Measurements from ENCODE around the gene ZSCAN10. TPM values are rescaled to one million over a fixed set of nuclear protein-coding genes. Genes with fewer than 3 reads are reported as not detected.

The ZSCAN10 gene
- total RNA-seq, 1 donor from 2014 or later = not detected

DNA sequence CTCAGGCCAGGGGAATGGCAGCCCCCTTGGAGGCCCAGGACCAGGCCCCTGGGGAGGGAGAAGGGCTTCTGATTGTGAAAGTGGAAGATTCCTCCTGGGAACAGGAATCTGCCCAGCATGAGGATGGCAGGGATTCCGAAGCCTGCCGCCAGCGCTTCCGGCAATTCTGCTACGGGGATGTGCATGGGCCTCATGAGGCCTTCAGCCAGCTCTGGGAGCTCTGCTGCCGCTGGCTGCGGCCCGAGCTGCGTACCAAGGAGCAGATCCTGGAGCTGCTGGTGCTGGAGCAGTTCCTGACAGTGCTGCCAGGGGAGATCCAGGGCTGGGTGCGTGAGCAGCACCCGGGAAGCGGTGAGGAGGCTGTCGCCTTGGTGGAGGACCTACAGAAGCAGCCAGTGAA, 38.2 kb upstream of the ZSCAN10 start:
- Histone ChIP-seq H3K36me3 (ENCODE audit: control insufficient read depth, insufficient read depth, low read length) (peaks cover 10% of the 10 kb centered on the region), H3K4me3 (ENCODE audit: low read depth, low read length) (no peak overlapping the region), H3K27me3 (ENCODE audit: control insufficient read depth, insufficient read depth, low read length) (no peaks in the 10 kb centered on the region)
- TF ChIP-seq, protein P1, sequence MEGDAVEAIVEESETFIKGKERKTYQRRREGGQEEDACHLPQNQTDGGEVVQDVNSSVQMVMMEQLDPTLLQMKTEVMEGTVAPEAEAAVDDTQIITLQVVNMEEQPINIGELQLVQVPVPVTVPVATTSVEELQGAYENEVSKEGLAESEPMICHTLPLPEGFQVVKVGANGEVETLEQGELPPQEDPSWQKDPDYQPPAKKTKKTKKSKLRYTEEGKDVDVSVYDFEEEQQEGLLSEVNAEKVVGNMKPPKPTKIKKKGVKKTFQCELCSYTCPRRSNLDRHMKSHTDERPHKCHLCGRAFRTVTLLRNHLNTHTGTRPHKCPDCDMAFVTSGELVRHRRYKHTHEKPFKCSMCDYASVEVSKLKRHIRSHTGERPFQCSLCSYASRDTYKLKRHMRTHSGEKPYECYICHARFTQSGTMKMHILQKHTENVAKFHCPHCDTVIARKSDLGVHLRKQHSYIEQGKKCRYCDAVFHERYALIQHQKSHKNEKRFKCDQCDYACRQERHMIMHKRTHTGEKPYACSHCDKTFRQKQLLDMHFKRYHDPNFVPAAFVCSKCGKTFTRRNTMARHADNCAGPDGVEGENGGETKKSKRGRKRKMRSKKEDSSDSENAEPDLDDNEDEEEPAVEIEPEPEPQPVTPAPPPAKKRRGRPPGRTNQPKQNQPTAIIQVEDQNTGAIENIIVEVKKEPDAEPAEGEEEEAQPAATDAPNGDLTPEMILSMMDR (IDR thresholded peaks at IDR 0.05; ENCODE audit: insufficient read depth, low read length, severe bottlenecking) = no peak
- FAIRE-seq (no peak), DNase-seq (ENCODE audit: low read depth) (no peak)

DNA sequence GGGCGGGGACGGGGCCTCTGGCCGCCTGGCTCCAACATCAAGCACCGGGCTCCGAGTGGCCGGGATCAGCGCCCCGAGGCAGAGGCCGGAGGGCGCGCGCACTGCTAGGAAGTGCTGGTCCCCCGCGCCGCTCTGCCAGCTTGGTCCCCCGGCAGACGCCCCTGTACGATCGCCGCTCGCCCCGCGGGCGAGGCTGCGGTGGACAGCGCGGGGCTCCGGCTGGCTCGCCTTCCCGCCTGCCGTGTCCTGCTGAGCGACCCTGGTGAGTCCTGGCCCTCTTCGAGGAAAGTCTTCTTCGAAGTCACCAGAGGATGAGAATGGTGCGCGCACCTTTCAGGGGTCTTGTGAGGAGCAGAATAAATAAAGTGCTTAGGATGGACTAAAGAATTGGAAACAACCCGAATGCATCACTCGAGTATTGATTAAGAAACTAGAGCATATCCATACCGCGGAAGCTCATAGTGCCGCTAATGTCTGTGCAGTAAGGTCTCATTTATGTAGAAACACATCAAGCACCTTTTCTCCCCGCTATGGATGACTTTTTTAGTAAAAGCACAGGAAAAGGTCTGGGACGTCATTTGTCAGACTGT, 36.1 kb upstream of the ZSCAN10 start:
- H3K36me3 ChIP-seq (ENCODE audit: control insufficient read depth, insufficient read depth, low read length) = peaks cover 3% of the 10 kb centered on the region
- H3K27me3 ChIP-seq (ENCODE audit: control insufficient read depth, insufficient read depth, low read length) = no peaks in the 10 kb centered on the region
- DNase-seq (ENCODE audit: low read depth) (peak; percentile 28), FAIRE-seq (no peak)
- H3K4me3 ChIP-seq (ENCODE audit: low read depth, low read length) = peak overlapping the region; percentile 88
- TF ChIP-seq, protein P1 (IDR thresholded peaks at IDR 0.05; ENCODE audit: insufficient read depth, low read length, severe bottlenecking) = no peak

DNA sequence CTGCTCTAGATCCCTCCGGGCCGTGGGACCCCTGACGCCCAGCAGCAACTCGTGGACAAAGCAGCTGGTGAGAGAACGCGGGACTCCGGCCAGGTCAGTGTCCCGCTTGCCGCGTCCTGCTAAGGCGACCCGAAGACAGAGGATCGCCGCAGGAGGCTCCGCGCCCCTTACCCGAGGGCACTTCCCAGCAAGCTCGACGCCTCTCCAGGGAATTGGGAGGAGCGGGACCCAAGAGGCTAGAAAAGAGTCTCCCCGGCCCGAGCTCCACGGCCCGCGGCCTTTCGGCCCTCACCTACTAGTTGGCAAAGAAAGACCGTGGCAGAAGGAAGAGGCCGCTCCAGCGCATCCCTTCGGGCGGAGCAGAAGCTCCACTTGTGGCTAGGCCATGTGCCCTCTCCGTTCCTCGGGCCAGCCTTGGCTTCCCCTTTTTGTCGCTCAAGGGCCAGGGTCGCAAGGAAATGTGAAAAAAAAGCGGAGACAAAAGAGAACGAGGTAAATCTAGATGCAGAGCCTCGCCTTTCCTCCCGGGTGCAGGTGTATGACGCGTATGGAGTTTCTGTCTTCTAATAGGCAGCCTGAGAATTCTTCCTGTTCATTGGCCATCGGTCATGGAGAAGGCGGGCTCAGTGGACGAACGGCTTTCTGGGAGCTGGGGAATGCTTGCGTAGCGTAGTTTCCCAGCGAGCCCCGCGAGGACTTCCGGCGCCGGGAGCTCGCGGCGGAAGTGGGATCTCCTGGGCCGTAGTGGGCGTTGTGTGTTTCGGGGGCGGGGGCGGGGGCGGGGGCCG, 35.4 kb upstream of the ZSCAN10 start, which contains the start of gene ZNF213:
Gene ZNF213, plus strand, starts transcription at position 692 of the 788 bp plus-strand sequence. CDS start 2,252 bp downstream, outside the sequence.
- H3K36me3 ChIP-seq (ENCODE audit: control insufficient read depth, insufficient read depth, low read length) = peaks cover 5% of the 10 kb centered on the region
- H3K27me3 ChIP-seq (ENCODE audit: control insufficient read depth, insufficient read depth, low read length) = no peaks in the 10 kb centered on the region
- TF ChIP-seq, protein P1 (IDR thresholded peaks at IDR 0.05; ENCODE audit: insufficient read depth, low read length, severe bottlenecking) = no peak
- peak within 1 kb of the TSS; percentile 88 for H3K4me3 ChIP-seq (ENCODE audit: low read depth, low read length)
- FAIRE-seq (no peak), DNase-seq (ENCODE audit: low read depth) (peak; percentile 96)

DNA sequence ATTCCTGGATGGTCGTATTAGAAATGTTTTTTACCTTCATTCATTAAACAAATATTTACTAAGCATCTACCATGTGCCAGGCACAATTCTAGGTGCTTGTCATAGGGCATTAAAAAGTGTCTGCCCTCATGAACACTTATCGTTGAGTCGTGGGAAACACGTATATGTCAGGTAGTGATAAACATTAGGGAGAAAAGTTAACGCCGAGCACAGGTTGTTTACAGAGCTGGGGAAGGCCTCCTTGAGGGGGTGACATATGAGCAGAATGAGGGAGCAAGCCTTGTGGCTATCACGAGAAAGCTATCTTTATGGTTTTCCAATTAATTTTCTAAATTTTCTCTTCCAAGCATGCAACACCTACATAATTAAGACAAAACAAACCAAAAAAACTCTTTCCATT, 34.8 kb upstream of the ZSCAN10 start:
- DNase-seq (ENCODE audit: low read depth) (no peak), FAIRE-seq (no peak)
- Histone ChIP-seq H3K36me3 (ENCODE audit: control insufficient read depth, insufficient read depth, low read length) (peaks cover 4% of the 10 kb centered on the region), H3K4me3 (ENCODE audit: low read depth, low read length) (peak overlapping the region; percentile 88), H3K27me3 (ENCODE audit: control insufficient read depth, insufficient read depth, low read length) (no peaks in the 10 kb centered on the region)
- TF ChIP-seq, protein P1 (IDR thresholded peaks at IDR 0.05; ENCODE audit: insufficient read depth, low read length, severe bottlenecking) = no peak

DNA sequence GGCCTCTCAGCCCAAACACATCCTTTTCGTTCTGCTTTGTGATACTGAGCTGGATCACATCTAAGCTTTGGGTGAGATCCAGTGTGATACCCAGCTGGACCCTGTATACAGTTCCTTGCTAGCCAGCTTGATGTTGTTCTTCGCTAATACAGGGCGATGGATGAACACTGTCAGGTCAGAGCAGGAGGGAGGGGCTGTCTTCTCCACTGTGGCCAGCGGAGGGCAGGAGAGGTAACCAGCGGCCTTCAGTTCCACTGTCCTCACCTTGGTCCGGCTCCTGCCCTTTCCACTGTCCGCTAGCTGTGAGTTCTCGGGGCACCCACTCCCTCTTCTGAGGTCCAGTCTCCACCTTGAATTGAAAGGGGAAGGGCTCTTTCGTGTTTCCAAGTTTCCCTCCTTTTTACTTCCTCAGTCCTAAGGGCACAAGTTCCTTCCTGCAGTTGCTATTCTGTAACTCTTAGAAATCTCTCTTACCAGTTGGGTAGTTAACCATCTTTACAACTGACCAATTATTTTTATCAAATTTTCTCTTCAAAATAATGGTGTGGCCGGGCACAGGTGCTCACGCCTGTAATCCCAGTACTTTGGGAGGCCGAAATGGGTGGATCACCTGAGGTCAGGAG, 32.8 kb upstream of the ZSCAN10 start:
- peak; percentile 33 for DNase-seq (ENCODE audit: low read depth)

More for the DNA sequence above, 32.8 kb upstream of the ZSCAN10 start:
- Histone ChIP-seq H3K27me3 (ENCODE audit: control insufficient read depth, insufficient read depth, low read length) (no peaks in the 10 kb centered on the region), H3K36me3 (ENCODE audit: control insufficient read depth, insufficient read depth, low read length) (peaks cover 2% of the 10 kb centered on the region), H3K4me3 (ENCODE audit: low read depth, low read length) (no peak overlapping the region)
- TF ChIP-seq, protein P1 (IDR thresholded peaks at IDR 0.05; ENCODE audit: insufficient read depth, low read length, severe bottlenecking) = peak; percentile 78
- no peak for FAIRE-seq

Measured in bronchial epithelial cell (primary cell).